ENCODE results near the gene TMEM190. TPM values are rescaled to one million over a fixed set of nuclear protein-coding genes. Genes with fewer than 3 reads are reported as not detected.

The TMEM190 gene
- total and polyA plus RNA-seq, 2 of the 8 experiments (the other 6 are each of a cell fraction or from before 2014, with no cell fraction given), result 1.6 TPM; not detected in 1

- H2BK12ac ChIP-seq (ENCODE audit: low read depth, low read length), result no peak overlapping the region
- no peak overlapping the region for H2BK5ac ChIP-seq (ENCODE audit: low read depth, low read length)
- peaks cover 25 to 45% of the 10 kb centered on the region in 2 experiments for H4K20me1 ChIP-seq (replicated peaks in 1 of 2; ENCODE audit: control insufficient read depth in 1 of 2, insufficient read depth in 2 of 2, low read length in 2 of 2)
- no peak overlapping the region for H2BK15ac ChIP-seq (ENCODE audit: low read length)
- H3K79me1 ChIP-seq (ENCODE audit: low read depth, low read length), result peaks cover 28% of the 10 kb centered on the region
- H4K5ac ChIP-seq (ENCODE audit: insufficient read length, low read depth, low read length), result no peak overlapping the region
- H3K36me3 ChIP-seq (ENCODE audit: control insufficient read depth in 2 of 4, insufficient read depth in 4 of 4, low read length in 3 of 4), result peaks cover 23 to 35% (median 26%) of the 10 kb centered on the region in 4 experiments
- H2AFZ ChIP-seq (ENCODE audit: low read length), result no peak overlapping the region
- no peak overlapping the region for H2BK120ac ChIP-seq (replicated peaks; ENCODE audit: low read depth, low read length)
- H3K4me2 ChIP-seq (ENCODE audit: insufficient read depth in 1 of 2, low read depth in 2 of 2, low read length in 2 of 2), result peak overlapping the region; percentile 87 to 95
- 91% methylated on average over 24 of the region's 24 CpGs; no CpG with 5 or more reads in 1 of the 2 experiments for WGBS, 2 experiments (ENCODE audit: extremely low coverage in 1 of 2, insufficient coverage in 1 of 2, insufficient read length in 1 of 2, insufficient replicate concordance in 2 of 2, low coverage in 1 of 2, low lambda C conversion rate in 2 of 2, missing lambda C conversion rate in 1 of 2)
- no peak for FAIRE-seq
- peak overlapping the region; percentile 19 to 97 (median 90); a peak in 4 of 8 replicates for H3K4me3 ChIP-seq (ENCODE audit: extremely low read depth in 1 of 4, insufficient read depth in 2 of 4, low read depth in 3 of 4, low read length in 4 of 4)
- H3K4me1 ChIP-seq (replicated peaks in 1 of 4; ENCODE audit: control insufficient read depth in 3 of 4, insufficient read depth in 4 of 4, low read length in 3 of 4), result peaks cover 0 to 56% (median 45%) of the 10 kb centered on the region in 4 experiments; a peak in 6 of 7 replicates
- peaks cover 25% of the 10 kb centered on the region for H3K23me2 ChIP-seq (ENCODE audit: low read depth, low read length)
- no peak overlapping the region for H3K14ac ChIP-seq (ENCODE audit: insufficient read length)
- H3K27ac ChIP-seq (ENCODE audit: low read depth, low read length), result no peak overlapping the region
- no peak overlapping the region for H3K4ac ChIP-seq (replicated peaks; ENCODE audit: insufficient read length, low read depth, low read length)
- peak; percentile 28; the same call in 1 of the 2 replicates for TF ChIP-seq SP1 (IDR thresholded peaks at IDR 0.05; ENCODE audit: low read depth, low read length)
- no peak for TF ChIP-seq RNF2 (IDR thresholded peaks at IDR 0.05; ENCODE audit: borderline replicate concordance, low read depth, low read length, missing control alignments, poor library complexity, severe bottlenecking)
- H3K56ac ChIP-seq (replicated peaks; ENCODE audit: insufficient read length, low read depth, low read length), result no peak overlapping the region
- H4K8ac ChIP-seq (ENCODE audit: extremely low read depth, insufficient read depth, low read length), result 0 out of 2 replicates have a peak overlapping the region, but pooled peaks have one; percentile 28
- H3K79me2 ChIP-seq (ENCODE audit: control insufficient read depth in 1 of 2, insufficient read depth in 2 of 2, low read length in 2 of 2), result peaks cover 17 to 27% of the 10 kb centered on the region in 2 experiments; a peak in 3 of 4 replicates
- POLR2A ChIA-PET (ENCODE audit: partially characterized antibody), result interaction anchor here (0.6 to 26.7 kb wide), 23 partner anchors 11 to 266 kb away, joined by 3 to 874 read pairs (median 5); partner anchors contain the start of genes HSPBP1, IL11, KMT5C and TMEM190
- H3K9ac ChIP-seq (replicated peaks in 1 of 4; ENCODE audit: extremely low read depth in 1 of 4, low read depth in 3 of 4, low read length in 3 of 4), result peak overlapping the region in 1 of 4 experiments; percentile 13; a peak in 1 of 7 replicates
- H2BK20ac ChIP-seq (ENCODE audit: low read length), result no peak overlapping the region
- no peaks in the 10 kb centered on the region for H3K9me3 ChIP-seq (ENCODE audit: insufficient read depth in 2 of 2, low read depth in 1 of 2, low read length in 1 of 2)
- CTCF ChIA-PET (ENCODE audit: partially characterized antibody), result interaction anchor here (0.6 to 6.1 kb wide), 8 partner anchors 14 to 251 kb away, joined by 3 to 39 read pairs (median 4); no protein-coding TSS in a partner anchor
- no peaks in the 10 kb centered on the region for H3K27me3 ChIP-seq (replicated peaks in 1 of 4; ENCODE audit: control insufficient read depth in 3 of 4, extremely low read depth in 1 of 4, insufficient read depth in 3 of 4, low read length in 3 of 4)
- no peak overlapping the region for H2AK5ac ChIP-seq (ENCODE audit: low read depth, low read length)
- H3K18ac ChIP-seq (ENCODE audit: extremely low read depth, low read length), result no peak overlapping the region
- no peak overlapping the region for H3K23ac ChIP-seq (ENCODE audit: insufficient read length)
- DNase-seq (ENCODE audit: low read depth in 1 of 2, low spot score in 2 of 2), result no peak
- H4K91ac ChIP-seq (replicated peaks; ENCODE audit: insufficient read length, low read length), result no peak overlapping the region
Observed at GRCh38 chr19:55387736-55388497, 11.3 kb downstream of the TMEM190 start.
